ENCODE results near the gene NOBOX. TPM values are rescaled to one million over a fixed set of nuclear protein-coding genes. Genes with fewer than 3 reads are reported as not detected.
"Not testable (repeated sequence)": the region's sequence is repeated elsewhere in the genome, so short reads cannot be mapped to it uniquely, and the experiment has no call there.

Gene NOBOX
- total RNA-seq: not detected

- DNase-seq (ENCODE audit: low spot score) (no peak), ATAC-seq (peak in 1 of 2 donors; percentile 11)
- Mint-ChIP-seq H3K27ac (no peak within 1 kb of the TSS), H3K9me3 (no peaks in the 10 kb centered on the region), H3K27me3 (peaks cover 13 to 19% of the 10 kb centered on the region in 2 donors), H3K4me3 (no peak within 1 kb of the TSS), H3K4me1 (ENCODE audit: low read depth in 2 of 2) (no peaks in the 10 kb centered on the region), H3K36me3 (no peaks in the 10 kb centered on the region)
Measured at GRCh38 chr7:144403649-144404061, at the start of gene NOBOX. Gene NOBOX (minus strand): TSS chr7:144403693.

- DNase-seq (ENCODE audit: low spot score) (no peak), ATAC-seq (no peak)
- no peak overlapping the region for H3K27ac Mint-ChIP-seq
- H3K36me3 Mint-ChIP-seq: peaks cover 5% of the 10 kb centered on the region
- H3K4me3 Mint-ChIP-seq: no peak overlapping the region
- H3K9me3 Mint-ChIP-seq: peaks cover 4% of the 10 kb centered on the region
- H3K27me3 Mint-ChIP-seq: no peaks in the 10 kb centered on the region
- no peaks in the 10 kb centered on the region for H3K4me1 Mint-ChIP-seq (ENCODE audit: low read depth in 2 of 2)
Measured at GRCh38 chr7:144452064-144452463, 48.6 kb upstream of the NOBOX start.

GRCh38 chr7:144445590-144445989 lies 42.1 kb upstream of the NOBOX start:
- no peak for DNase-seq (ENCODE audit: low spot score)
- H3K4me1 Mint-ChIP-seq (ENCODE audit: low read depth in 2 of 2): no peaks in the 10 kb centered on the region
- H3K27me3 Mint-ChIP-seq: no peaks in the 10 kb centered on the region
- no peak for ATAC-seq
- H3K36me3 Mint-ChIP-seq: no peaks in the 10 kb centered on the region
- no peaks in the 10 kb centered on the region for H3K9me3 Mint-ChIP-seq
- no peak overlapping the region for H3K27ac Mint-ChIP-seq
- H3K4me3 Mint-ChIP-seq: no peak overlapping the region

- H3K9me3 Mint-ChIP-seq: no peaks in the 10 kb centered on the region
- H3K27me3 Mint-ChIP-seq: no peaks in the 10 kb centered on the region
- no peak for DNase-seq (ENCODE audit: low spot score)
- H3K27ac Mint-ChIP-seq: no peak overlapping the region
- no peak overlapping the region for H3K4me3 Mint-ChIP-seq
- no peak for ATAC-seq
- no peaks in the 10 kb centered on the region for H3K4me1 Mint-ChIP-seq (ENCODE audit: low read depth in 2 of 2)
- no peaks in the 10 kb centered on the region for H3K36me3 Mint-ChIP-seq
Measured at GRCh38 chr7:144439717-144440205, 36.3 kb upstream of the NOBOX start.

GRCh38 chr7:144438759-144439158 lies 35.3 kb upstream of the NOBOX start:
- ATAC-seq (peak in 1 of 2 donors; percentile 20), DNase-seq (ENCODE audit: low spot score) (no peak)
- Mint-ChIP-seq H3K4me1 (ENCODE audit: low read depth in 2 of 2) (no peaks in the 10 kb centered on the region), H3K27ac (no peak overlapping the region), H3K9me3 (no peaks in the 10 kb centered on the region), H3K36me3 (no peaks in the 10 kb centered on the region), H3K27me3 (peaks cover under 1 to 3% of the 10 kb centered on the region in 2 donors), H3K4me3 (no peak overlapping the region)

- ATAC-seq: no peak
- no peak overlapping the region for H3K4me3 Mint-ChIP-seq
- no peak for DNase-seq (ENCODE audit: low spot score)
Measured at GRCh38 chr7:144437370-144438191, 34.1 kb upstream of the NOBOX start.

GRCh38 chr7:144436500-144436899 lies 33.0 kb upstream of the NOBOX start:
- DNase-seq (ENCODE audit: low spot score) (no peak), ATAC-seq (no peak)
- Mint-ChIP-seq H3K27ac (no peak overlapping the region), H3K4me3 (no peak overlapping the region), H3K4me1 (ENCODE audit: low read depth in 2 of 2) (no peaks in the 10 kb centered on the region), H3K27me3 (peaks cover 5 to 8% of the 10 kb centered on the region in 2 donors), H3K36me3 (no peaks in the 10 kb centered on the region), H3K9me3 (no peaks in the 10 kb centered on the region)

More at GRCh38 chr7:144437370-144438191, 34.1 kb upstream of the NOBOX start:
- Mint-ChIP-seq H3K9me3 (no peaks in the 10 kb centered on the region), H3K4me1 (ENCODE audit: low read depth in 2 of 2) (no peaks in the 10 kb centered on the region), H3K36me3 (no peaks in the 10 kb centered on the region), H3K27me3 (peaks cover 5 to 8% of the 10 kb centered on the region in 2 donors), H3K27ac (no peak overlapping the region)

- no peak overlapping the region for H3K27ac Mint-ChIP-seq
- H3K4me3 Mint-ChIP-seq: no peak overlapping the region
- H3K4me1 Mint-ChIP-seq (ENCODE audit: low read depth in 2 of 2): no peaks in the 10 kb centered on the region
- no peak for DNase-seq (ENCODE audit: low spot score)
- peaks cover 6% of the 10 kb centered on the region for H3K9me3 Mint-ChIP-seq
- H3K27me3 Mint-ChIP-seq: peaks cover 4 to 7% of the 10 kb centered on the region in 2 donors
- ATAC-seq: no peak
- H3K36me3 Mint-ChIP-seq: peaks cover 6% of the 10 kb centered on the region
Measured at GRCh38 chr7:144428431-144428830, 24.9 kb upstream of the NOBOX start.

- H3K27ac Mint-ChIP-seq; H3K27me3 Mint-ChIP-seq; ATAC-seq; DNase-seq (ENCODE audit: low spot score); H3K36me3 Mint-ChIP-seq; H3K9me3 Mint-ChIP-seq; H3K4me3 Mint-ChIP-seq; H3K4me1 Mint-ChIP-seq (ENCODE audit: low read depth in 2 of 2): not testable (repeated sequence)
Measured at GRCh38 chr7:144427539-144427938, 24.0 kb upstream of the NOBOX start.

- H3K4me1 Mint-ChIP-seq (ENCODE audit: low read depth in 2 of 2); H3K36me3 Mint-ChIP-seq; H3K4me3 Mint-ChIP-seq; H3K27ac Mint-ChIP-seq; DNase-seq (ENCODE audit: low spot score); H3K9me3 Mint-ChIP-seq; ATAC-seq: not testable (repeated sequence)
- peaks cover 10 to 25% of the 10 kb centered on the region in 2 donors for H3K27me3 Mint-ChIP-seq
Measured at GRCh38 chr7:144418931-144419330, 15.4 kb upstream of the NOBOX start.

GRCh38 chr7:144416341-144416740 lies 12.8 kb upstream of the NOBOX start:
- ATAC-seq (no peak), DNase-seq (ENCODE audit: low spot score) (no peak)
- Mint-ChIP-seq H3K27ac (no peak overlapping the region), H3K9me3 (no peaks in the 10 kb centered on the region), H3K36me3 (no peaks in the 10 kb centered on the region), H3K4me1 (ENCODE audit: low read depth in 2 of 2) (no peaks in the 10 kb centered on the region), H3K4me3 (no peak overlapping the region), H3K27me3 (peaks cover 17 to 36% of the 10 kb centered on the region in 2 donors)

GRCh38 chr7:144415858-144416257 lies 12.4 kb upstream of the NOBOX start:
- no peak for DNase-seq (ENCODE audit: low spot score)
- Mint-ChIP-seq H3K4me1 (ENCODE audit: low read depth in 2 of 2) (no peaks in the 10 kb centered on the region), H3K27me3 (peaks cover 17 to 41% of the 10 kb centered on the region in 2 donors), H3K36me3 (no peaks in the 10 kb centered on the region), H3K9me3 (no peaks in the 10 kb centered on the region), H3K4me3 (no peak overlapping the region), H3K27ac (no peak overlapping the region)
- ATAC-seq: no peak

- H3K4me1 Mint-ChIP-seq (ENCODE audit: low read depth in 2 of 2): no peaks in the 10 kb centered on the region
- no peaks in the 10 kb centered on the region for H3K9me3 Mint-ChIP-seq
- DNase-seq (ENCODE audit: low spot score) (no peak), ATAC-seq (no peak)
- no peak overlapping the region for H3K4me3 Mint-ChIP-seq
- peaks cover 20 to 50% of the 10 kb centered on the region in 2 donors for H3K27me3 Mint-ChIP-seq
- H3K27ac Mint-ChIP-seq: no peak overlapping the region
- H3K36me3 Mint-ChIP-seq: no peaks in the 10 kb centered on the region
Measured at GRCh38 chr7:144414815-144415214, 11.3 kb upstream of the NOBOX start.

- no peaks in the 10 kb centered on the region for H3K9me3 Mint-ChIP-seq
Measured at GRCh38 chr7:144410441-144410840, 6.9 kb upstream of the NOBOX start.

More at GRCh38 chr7:144410441-144410840, 6.9 kb upstream of the NOBOX start:
- Mint-ChIP-seq H3K4me3 (no peak overlapping the region), H3K27ac (no peak overlapping the region), H3K4me1 (ENCODE audit: low read depth in 2 of 2) (no peaks in the 10 kb centered on the region), H3K27me3 (peaks cover 28 to 63% of the 10 kb centered on the region in 2 donors), H3K36me3 (no peaks in the 10 kb centered on the region)
- DNase-seq (ENCODE audit: low spot score) (no peak), ATAC-seq (no peak)

All from natural killer cell treated with Interleukin-12 subunit alpha and Interleukin-12 subunit beta and Interleukin-15 and Interleukin-18, amount 100 ng/mL, for 72 hours (primary cell).